ENCODE results near the gene VPS54. TPM values are rescaled to one million over a fixed set of nuclear protein-coding genes. Genes with fewer than 3 reads are reported as not detected.

The VPS54 gene
- total and polyA plus RNA-seq, 2 donors from 2014 or later, result 17.4 to 25.0 TPM

DNA sequence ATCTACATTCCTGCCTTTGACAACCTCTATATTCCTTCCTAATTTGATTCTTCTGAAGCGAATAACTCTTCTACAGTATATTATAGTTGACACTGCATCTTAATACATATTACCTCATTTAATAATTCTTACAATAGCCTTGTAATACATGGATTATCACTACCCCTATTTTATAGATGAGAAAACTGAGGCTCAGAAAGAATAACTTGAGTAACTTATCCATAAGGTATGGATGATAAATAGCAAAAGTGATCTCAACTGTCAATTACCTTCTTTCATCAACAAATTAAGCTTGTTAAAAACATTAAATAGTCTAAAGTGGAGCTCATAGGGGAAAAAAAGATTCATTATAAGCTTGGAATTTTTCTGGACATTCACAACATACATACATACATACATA is 4.6 kb downstream of the VPS54 start:
- Histone ChIP-seq H3K27me3 (ENCODE audit: control insufficient read depth, insufficient read depth, low read length) (no peaks in the 10 kb centered on the region), H3K9ac (ENCODE audit: low read length in 3 of 3) (no peak overlapping the region), H3K27ac (ENCODE audit: low read depth in 2 of 2, low read length in 2 of 2) (no peak overlapping the region), H3K9me3 (ENCODE audit: control insufficient read depth in 2 of 3, insufficient read depth in 1 of 3, low read length in 3 of 3) (no peaks in the 10 kb centered on the region), H3K4me1 (ENCODE audit: control insufficient read depth in 2 of 3, insufficient read depth in 2 of 3, low read depth in 1 of 3, low read length in 3 of 3) (peaks cover 0 to 4% (median 2%) of the 10 kb centered on the region in 3 donors), H3K4me3 (ENCODE audit: low read length in 3 of 3) (no peak overlapping the region), H3K36me3 (ENCODE audit: control insufficient read depth in 2 of 3, insufficient read depth in 3 of 3, low read length in 3 of 3) (no peaks in the 10 kb centered on the region)
- TF ChIP-seq, protein P1, sequence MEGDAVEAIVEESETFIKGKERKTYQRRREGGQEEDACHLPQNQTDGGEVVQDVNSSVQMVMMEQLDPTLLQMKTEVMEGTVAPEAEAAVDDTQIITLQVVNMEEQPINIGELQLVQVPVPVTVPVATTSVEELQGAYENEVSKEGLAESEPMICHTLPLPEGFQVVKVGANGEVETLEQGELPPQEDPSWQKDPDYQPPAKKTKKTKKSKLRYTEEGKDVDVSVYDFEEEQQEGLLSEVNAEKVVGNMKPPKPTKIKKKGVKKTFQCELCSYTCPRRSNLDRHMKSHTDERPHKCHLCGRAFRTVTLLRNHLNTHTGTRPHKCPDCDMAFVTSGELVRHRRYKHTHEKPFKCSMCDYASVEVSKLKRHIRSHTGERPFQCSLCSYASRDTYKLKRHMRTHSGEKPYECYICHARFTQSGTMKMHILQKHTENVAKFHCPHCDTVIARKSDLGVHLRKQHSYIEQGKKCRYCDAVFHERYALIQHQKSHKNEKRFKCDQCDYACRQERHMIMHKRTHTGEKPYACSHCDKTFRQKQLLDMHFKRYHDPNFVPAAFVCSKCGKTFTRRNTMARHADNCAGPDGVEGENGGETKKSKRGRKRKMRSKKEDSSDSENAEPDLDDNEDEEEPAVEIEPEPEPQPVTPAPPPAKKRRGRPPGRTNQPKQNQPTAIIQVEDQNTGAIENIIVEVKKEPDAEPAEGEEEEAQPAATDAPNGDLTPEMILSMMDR (IDR thresholded peaks at IDR 0.05; ENCODE audit: borderline replicate concordance, extremely low read depth, insufficient read depth), result no peak
- DNase-seq (no peak), FAIRE-seq (no peak)
- intact Hi-C loops (cut with DNase I), result no loop called here

DNA sequence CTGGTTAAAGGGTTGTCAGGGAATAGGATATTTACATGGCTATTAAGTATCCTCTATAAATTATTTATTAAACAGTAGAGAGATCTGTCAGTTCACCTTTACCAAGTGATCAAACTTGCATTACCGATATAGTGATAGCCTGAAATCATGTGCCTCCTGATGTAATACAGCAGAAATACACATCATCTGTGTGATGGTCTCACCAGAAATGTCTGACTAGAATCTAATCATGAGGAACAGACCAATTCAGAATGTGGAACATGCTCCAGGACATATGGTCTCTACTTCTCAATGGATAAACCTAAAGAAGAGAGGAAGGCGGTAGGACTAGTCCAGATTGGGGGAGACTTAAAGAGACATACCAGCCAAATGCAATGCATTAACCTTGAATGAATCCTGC is 6.2 kb downstream of the VPS54 start:
- Histone ChIP-seq H3K27ac (ENCODE audit: low read depth in 2 of 2, low read length in 2 of 2) (no peak overlapping the region), H3K9ac (ENCODE audit: low read length in 3 of 3) (no peak overlapping the region), H3K27me3 (ENCODE audit: control insufficient read depth, insufficient read depth, low read length) (no peaks in the 10 kb centered on the region), H3K9me3 (ENCODE audit: control insufficient read depth in 2 of 3, insufficient read depth in 1 of 3, low read length in 3 of 3) (no peaks in the 10 kb centered on the region), H3K4me3 (ENCODE audit: low read length in 3 of 3) (no peak overlapping the region), H3K4me1 (ENCODE audit: control insufficient read depth in 2 of 3, insufficient read depth in 2 of 3, low read depth in 1 of 3, low read length in 3 of 3) (peaks cover 0 to 2% (median 0%) of the 10 kb centered on the region in 3 donors), H3K36me3 (ENCODE audit: control insufficient read depth in 2 of 3, insufficient read depth in 3 of 3, low read length in 3 of 3) (no peaks in the 10 kb centered on the region)
- intact Hi-C loops (cut with DNase I), result no loop called here
- no peak for FAIRE-seq
- DNase-seq, result no peak
- TF ChIP-seq, protein P1 (IDR thresholded peaks at IDR 0.05; ENCODE audit: borderline replicate concordance, extremely low read depth, insufficient read depth), result no peak

DNA sequence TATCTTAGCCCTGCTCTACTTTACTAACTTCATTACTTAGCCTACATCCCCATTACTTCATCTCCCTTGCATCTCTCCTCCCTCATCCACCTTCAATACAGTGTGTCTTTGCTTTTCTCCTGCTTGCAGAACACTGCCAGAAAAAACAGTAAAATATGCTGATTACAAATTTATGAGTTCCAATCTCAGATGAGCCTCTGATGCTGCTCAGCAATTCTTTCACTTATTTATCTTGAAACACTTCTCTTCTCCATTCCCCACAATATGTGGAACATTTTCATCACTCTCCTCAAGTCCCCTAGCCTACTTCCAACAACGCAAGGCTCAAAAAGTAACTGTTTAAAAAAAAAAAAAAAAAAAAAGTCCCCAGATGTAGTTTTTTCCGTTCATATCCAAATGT is 7.1 kb downstream of the VPS54 start:
- no peak for DNase-seq
- H3K27me3 ChIP-seq (ENCODE audit: control insufficient read depth, insufficient read depth, low read length), result no peaks in the 10 kb centered on the region
- no peak overlapping the region for H3K9ac ChIP-seq (ENCODE audit: low read length in 3 of 3)
- intact Hi-C loops (cut with DNase I), result no loop called here
- no peaks in the 10 kb centered on the region for H3K36me3 ChIP-seq (ENCODE audit: control insufficient read depth in 2 of 3, insufficient read depth in 3 of 3, low read length in 3 of 3)
- H3K4me1 ChIP-seq (ENCODE audit: control insufficient read depth in 2 of 3, insufficient read depth in 2 of 3, low read depth in 1 of 3, low read length in 3 of 3), result no peaks in the 10 kb centered on the region
- TF ChIP-seq, protein P1 (IDR thresholded peaks at IDR 0.05; ENCODE audit: borderline replicate concordance, extremely low read depth, insufficient read depth), result no peak
- no peak for FAIRE-seq
- no peak overlapping the region for H3K4me3 ChIP-seq (ENCODE audit: low read length in 3 of 3)
- no peak overlapping the region for H3K27ac ChIP-seq (ENCODE audit: low read depth in 2 of 2, low read length in 2 of 2)
- H3K9me3 ChIP-seq (ENCODE audit: control insufficient read depth in 2 of 3, insufficient read depth in 1 of 3, low read length in 3 of 3), result no peaks in the 10 kb centered on the region

DNA sequence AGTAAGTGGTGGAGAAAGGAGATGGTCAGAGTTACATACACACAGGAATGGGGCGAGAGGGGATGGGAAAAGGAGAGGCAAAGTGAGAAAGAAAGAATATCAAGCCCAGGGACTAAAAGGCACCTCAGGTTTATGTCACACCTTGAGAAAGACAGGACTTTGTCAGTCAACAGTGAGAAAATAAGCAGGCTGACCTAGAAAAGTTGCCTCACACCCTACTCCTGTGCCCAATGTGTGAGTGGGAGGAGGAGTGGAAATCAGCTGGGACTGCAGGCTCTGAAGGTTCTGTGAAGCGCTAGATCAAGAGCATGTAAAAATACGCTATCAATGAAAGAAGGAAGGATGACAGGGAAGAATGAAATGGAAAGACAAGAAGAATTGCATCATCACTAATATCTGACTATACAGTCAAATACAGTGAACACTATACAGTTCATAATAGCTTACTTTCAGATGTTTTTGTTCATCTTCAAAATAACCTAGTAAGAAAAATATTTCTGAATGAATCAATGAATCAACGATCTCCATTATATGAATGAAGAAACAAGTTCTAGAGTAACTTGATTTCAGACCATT is 10.7 kb downstream of the VPS54 start:
- TF ChIP-seq, protein P1 (IDR thresholded peaks at IDR 0.05; ENCODE audit: borderline replicate concordance, extremely low read depth, insufficient read depth), result no peak
- no peak for FAIRE-seq
- Histone ChIP-seq H3K27me3 (ENCODE audit: control insufficient read depth, insufficient read depth, low read length) (no peaks in the 10 kb centered on the region), H3K9me3 (ENCODE audit: control insufficient read depth in 2 of 3, insufficient read depth in 1 of 3, low read length in 3 of 3) (no peaks in the 10 kb centered on the region), H3K4me1 (ENCODE audit: control insufficient read depth in 2 of 3, insufficient read depth in 2 of 3, low read depth in 1 of 3, low read length in 3 of 3) (no peaks in the 10 kb centered on the region), H3K36me3 (ENCODE audit: control insufficient read depth in 2 of 3, insufficient read depth in 3 of 3, low read length in 3 of 3) (no peaks in the 10 kb centered on the region), H3K9ac (ENCODE audit: low read length in 3 of 3) (no peak overlapping the region), H3K4me3 (ENCODE audit: low read length in 3 of 3) (no peak overlapping the region), H3K27ac (ENCODE audit: low read depth in 2 of 2, low read length in 2 of 2) (no peak overlapping the region)
- intact Hi-C loops (cut with DNase I), result no loop called here
- no peak for DNase-seq
